ENCODE measurements around the gene PDZD7.

PDZD7 gene

DNA sequence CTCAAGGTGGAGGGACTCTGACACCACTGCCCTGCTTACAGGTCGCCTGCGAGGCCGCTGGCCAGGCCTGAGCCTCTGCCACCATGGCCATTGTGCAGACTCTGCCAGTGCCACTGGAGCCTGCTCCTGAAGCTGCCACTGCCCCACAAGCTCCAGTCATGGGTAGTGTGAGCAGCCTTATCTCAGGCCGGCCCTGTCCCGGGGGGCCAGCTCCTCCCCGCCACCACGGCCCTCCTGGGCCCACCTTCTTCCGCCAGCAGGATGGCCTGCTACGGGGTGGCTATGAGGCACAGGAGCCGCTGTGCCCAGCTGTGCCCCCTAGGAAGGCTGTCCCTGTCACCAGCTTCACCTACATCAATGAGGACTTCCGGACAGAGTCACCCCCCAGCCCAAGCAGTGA lies 28.5 kb downstream of the PDZD7 start:
- DNase-seq (ENCODE audit: low read depth in 2 of 2): no peak

DNA sequence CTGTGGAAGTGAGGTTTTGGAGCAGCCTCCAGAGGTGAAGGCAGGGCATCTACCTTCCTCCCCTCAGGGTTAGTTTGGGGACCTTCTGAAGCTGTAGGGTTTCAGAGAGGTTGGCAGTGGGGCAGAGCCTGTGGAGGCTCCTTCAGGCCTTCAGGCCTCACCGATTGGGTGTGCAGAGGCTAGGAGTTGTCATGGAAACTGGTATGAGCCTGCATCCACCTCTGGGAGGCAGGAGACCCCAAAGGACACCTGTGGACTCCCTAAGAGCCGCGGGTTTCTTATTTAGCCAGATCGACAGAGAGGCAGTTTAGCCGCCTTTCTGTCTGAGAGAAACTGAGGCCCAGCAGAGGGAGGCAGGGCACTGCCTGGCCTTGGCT lies 29.3 kb downstream of the PDZD7 start:
- DNase-seq (ENCODE audit: low read depth in 2 of 2): no peak

DNA sequence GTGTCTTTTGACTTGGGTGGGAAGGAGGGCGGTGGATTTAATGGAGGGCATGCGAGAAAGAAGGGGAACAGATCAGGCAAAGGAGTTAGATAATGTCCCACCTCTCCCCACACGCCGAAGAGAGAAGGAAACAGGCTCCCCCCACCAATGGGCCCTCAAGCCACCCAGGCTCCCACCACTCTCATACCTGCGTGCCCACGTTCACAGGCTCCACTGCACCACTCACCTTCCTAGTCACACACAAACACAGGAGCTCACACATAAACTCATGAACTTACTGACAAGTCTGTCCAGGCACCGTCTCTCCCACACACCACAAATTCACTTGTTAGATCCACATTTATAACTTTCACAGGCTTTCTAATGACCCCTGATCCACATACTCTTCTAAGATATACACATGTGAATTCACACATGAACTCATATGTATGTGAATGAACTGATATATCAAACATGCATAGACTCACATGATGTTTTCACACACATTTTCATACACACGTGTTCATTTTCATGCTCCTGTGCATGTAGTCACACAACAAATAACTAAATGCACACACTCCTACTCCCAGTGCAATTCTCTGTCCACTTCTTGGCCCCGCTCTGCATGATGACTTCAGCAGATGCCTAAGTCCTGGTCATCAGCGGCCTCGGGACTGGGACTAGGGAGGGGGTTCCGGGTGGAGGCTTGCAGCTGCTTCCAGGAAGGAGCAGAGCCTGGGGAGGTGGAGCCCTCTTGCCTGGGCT lies 29.8 kb downstream of the PDZD7 start:
- DNase-seq (ENCODE audit: low read depth in 2 of 2): no peak

DNA sequence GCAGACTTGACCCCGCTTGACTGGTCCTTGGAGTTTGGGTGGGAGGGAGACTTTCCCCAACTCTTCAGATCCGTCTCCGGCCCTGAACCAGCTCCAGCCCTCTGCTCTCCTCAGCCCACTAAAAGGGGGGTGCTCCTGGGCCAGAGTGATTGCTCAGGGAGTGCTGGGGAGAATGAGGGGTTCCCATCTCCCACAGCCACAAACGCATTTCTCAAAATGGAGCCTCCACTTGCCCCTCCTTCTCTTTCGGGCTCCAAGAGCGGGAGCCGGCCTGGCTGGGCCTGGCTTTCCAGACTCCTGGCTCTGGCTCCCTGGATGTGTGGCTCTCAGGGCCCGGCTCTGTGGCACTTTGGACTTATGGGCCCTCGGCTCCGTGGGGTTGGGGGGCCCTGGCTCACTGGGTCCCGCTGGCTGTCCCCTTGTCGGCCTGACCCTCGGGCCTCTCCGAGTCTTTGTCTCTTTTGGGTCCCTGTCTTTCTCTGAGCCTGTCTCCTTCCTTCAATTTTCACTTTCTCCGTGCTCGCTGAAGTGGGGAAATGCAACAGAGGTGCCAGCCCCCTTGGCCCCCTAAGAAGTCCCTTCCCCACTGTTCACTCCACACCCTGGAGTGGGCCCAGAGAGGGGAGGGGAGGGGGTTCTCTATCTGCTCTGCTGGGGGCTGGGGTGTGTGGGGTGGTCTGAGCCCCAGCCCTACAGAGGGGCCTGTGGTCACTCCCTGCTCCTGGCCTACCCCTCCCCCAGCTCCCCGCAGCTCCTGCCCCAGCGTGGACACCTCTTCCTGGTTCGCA lies 30.6 kb downstream of the PDZD7 start:
- no peak for DNase-seq (ENCODE audit: low read depth in 2 of 2)

DNA sequence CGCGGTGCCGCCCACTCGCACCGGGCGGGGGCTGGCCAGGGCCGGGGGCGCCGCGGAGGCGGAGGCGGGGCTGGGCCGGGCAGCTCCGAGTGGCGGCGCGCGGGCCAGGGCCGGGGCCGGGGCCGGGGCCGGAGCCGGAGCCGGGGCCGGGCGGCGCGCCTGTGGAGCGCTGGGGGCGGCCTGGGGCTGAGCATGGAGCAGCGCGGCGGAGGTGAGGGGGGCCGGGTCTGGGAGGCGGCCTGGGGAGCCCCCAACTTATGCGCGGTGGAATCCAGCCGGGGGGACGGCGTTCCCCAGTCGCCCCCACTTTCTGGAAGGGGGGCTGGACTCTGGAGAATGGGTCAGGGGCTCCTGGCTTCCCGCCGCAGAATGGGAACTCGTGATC lies 31.2 kb downstream of the PDZD7 start, which contains the start of gene LZTS2:
LZTS2 (plus strand) TSS at position 67 of the 385 bp plus-strand sequence. CDS start 2,731 bp downstream, outside the sequence.
- DNase-seq (ENCODE audit: low read depth in 2 of 2): no peak

DNA sequence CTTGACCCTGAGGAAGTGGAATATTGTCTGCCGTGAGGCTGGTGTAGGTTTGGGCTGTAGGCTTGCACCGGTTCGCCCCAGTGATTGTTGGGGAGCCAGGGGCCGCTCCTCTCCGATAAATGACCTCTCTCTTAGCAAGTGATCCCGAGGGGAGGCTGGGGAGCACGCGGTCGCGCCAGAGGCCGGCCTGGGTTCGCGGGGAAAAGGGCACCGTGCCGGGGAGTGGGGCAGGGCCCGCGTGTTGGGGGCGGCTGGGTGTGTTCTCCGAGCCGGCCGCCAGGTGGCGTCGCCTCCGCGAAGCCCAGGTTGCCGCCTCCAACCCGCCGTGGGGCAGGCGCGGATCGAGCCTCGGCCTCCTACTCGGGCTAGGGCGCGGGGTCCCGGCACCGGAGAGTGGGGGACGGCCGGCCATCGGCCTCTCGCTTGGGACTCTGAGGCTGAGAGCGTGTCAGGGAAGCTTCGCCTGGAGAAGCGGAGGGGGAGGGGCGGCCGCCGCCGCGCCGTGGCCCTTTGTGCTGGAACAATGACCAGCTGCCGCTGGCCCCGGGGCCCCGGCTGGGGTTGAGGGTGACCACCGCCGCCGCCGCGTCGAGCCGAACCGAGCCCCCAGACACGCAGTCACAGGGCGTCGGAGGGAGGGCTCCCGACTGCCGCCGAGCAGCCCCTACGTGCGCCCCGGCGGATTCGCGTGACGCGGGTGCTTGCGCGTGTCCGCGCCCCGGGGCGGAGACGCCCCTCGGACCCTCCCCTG lies 31.8 kb downstream of the PDZD7 start:
- peak; percentile 57 to 59 for DNase-seq (ENCODE audit: low read depth in 2 of 2)

DNA sequence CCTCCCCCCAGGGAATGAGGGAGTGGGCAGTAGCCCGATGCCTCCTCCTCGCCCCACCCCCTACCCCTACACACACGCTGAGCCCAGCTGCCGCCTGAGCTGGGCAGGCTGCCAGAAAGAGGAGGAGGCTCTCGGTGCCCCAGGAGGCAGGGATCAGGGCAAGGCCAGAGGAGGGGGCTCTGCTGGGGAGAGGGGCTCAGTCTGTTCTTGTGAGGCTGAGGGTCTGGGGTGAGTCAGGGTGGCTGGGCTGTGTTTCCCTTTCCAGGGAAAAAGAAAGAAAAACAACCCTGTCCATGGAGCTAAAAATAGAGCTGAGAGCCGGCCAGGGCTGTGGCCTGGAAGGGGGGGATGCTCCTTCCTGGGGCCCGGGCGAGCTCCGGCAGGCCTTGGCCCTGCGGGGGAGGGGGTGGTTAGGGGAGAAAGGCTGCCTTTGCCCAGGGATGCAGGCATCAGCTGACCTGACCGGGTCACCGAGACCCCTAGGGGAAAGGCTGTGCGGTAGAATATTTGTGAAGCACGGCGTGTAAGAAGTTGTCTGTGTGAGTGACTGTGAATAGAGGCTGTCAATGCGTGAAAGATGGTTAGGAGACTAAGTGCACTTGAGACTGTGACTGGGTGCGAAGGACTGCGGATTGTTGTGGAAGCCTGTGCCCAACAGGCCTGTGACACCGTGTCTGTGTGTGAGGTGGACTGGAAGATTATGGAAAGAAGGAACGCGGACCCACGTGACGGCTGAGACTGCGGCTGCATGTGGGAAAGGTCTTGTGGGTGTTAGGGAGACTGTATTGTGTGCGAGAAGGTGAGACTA lies 32.5 kb downstream of the PDZD7 start:
- DNase-seq (ENCODE audit: low read depth in 2 of 2): peak in 1 of 2 donors; percentile 28

DNA sequence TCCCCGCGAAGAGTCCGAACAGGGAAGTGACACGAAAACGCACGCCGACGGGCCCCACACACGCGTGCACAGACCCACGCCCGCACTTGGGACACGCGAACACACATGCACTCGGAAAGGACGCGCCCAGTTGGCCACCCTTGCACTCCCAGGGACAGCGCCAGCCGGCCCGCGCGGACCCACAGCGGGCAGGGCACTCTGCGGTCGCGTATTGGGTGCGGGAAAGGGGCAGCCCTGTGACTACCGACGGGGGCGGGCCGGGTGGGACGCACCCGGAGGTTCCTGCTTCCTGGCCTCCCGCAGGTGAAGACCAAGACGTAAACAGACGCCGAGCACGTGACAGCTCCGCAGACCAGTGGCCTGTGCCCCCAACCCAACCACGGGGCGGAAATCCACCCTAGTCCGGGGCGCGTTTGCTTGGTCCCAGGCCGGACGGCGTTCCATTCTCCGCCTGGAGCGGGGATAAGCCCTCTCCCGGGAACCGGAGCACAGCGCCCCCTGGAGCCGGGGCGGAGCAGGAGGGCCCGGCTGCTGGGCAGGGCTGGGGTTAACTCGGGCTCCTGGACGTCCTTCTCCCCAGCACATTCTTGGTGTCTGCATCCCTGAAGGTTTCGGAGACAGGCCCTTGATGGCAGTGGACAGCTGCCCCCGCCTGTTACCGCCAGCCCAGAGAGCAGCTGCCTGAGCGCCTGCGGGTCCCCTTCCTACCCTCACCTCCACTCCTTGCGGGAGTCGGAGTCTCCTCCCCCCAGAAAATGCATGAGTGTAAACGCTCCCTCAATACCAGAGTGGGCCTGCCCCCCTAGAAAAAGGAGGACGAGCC lies 33.4 kb downstream of the PDZD7 start:
- peak; percentile 39 to 52 for DNase-seq (ENCODE audit: low read depth in 2 of 2)

DNA sequence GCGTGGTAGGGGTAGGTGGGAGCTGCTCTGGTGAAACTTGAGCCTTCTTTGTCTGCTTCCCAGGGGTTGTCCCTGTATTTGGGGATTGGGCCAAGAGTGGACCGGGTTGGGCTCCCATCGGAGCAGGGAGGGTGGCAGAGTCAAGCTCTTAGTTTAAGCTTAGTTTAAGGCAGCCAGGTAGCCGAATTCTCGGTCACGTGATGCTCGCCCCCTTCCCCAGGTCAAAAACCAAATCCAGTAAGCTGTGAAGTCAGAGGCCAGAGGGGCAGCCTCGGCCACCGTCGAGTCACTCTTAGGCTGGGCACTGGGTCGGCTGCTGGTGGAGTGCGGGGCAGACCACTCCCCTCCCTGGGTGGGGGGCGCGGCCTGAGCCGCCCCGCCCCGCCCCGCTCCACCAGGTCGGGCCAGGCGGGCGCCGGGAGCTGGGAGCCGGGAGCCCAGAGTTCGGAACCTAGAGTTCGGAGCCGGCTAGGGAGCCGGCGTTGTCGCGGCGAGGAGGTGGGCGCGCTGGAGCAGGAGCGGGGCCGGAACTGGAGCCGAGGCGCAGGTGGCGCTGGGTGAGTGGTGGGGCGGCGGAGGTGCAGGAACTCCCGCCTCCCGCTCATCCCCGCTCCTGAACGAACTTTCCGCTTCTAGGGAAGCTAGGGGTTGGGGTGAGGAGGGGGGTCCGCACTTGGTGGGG lies 34.1 kb downstream of the PDZD7 start:
- DNase-seq (ENCODE audit: low read depth in 2 of 2): no peak

DNA sequence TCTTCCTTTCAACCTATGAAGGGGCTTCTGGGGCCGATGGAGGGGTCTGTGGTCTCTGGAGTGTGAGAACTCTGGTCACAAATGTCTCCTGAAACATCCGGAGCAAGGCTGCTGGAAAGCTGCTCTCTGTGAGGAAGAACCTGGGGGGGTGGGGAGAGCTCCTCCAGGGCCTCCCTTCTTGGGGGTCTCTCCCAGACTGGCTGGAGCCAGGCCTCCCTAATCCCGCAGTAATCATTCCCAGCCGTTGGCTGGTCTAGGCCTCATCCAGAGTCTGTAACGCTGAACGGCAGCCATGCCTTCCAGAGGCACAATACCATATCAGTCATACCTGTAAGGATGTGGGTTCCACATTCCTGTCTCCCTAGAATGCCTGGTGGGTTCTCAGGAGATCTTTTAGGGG lies 35.7 kb downstream of the PDZD7 start:
- no peak for DNase-seq (ENCODE audit: low read depth in 2 of 2)

DNA sequence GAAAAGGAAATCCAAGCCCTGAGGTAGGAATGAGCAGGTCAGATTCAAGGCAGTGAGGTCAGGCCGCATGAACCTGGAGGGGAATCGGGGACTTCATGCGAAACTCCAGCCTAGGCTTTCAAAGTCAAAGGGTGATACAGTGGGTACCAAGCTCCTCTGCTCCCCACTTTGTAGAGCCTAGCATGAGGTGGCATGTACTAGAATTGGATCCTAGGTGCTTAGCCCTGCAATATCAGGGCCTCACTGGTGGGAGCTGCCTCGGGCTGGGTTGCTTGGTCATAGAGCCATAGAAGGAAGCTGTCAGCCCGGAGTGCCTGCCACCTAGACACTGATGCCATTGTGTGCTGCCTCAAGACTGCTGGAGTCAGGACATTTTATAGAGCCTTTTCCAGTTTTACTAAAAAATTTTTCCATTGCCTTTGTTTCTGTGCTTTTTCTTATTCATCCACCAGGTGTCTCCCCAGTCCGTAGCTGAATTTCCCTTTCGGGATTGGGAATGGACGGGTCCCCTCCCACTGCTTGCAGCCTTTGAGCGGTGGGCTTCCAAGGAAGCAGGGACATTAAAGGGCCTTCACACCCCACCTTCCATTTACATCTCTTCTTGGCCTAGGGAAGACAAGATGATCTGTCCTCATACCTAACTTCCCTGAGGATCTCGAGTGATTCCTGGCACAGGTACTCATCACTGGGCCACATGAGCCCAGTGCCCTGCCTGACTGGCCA lies 36.8 kb downstream of the PDZD7 start:
- no peak for DNase-seq (ENCODE audit: low read depth in 2 of 2)

DNA sequence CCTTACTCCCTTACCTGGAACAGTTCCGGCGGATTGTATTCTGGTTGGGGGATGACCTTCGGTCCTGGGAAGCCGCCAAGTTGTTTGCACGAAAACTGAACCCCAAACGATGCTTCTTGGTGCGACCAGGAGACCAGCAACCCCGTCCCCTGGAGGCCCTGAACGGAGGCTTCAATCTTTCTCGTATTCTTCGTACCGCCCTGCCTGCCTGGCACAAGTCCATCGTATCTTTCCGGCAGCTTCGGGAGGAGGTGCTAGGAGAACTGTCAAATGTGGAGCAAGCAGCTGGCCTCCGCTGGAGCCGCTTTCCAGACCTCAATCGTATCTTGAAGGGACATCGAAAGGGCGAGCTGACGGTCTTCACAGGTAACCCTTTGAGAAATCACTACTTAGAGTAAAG lies 41.8 kb downstream of the PDZD7 start:
- no peak for DNase-seq (ENCODE audit: low read depth in 2 of 2)

DNA sequence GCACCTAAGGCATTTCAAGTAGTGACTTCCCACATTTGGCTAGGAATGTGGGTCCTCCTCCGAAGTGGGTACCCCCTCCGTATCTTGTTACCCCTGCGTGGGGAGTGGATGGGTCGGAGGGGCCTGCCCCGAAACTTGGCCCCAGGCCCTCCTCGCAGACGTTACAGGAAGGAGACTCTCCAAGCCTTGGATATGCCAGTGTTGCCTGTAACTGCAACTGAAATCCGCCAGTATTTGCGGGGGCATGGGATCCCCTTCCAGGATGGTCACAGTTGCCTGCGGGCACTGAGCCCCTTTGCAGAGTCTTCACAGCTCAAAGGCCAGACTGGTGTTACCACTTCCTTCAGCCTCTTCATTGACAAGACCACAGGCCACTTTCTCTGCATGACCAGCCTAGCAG lies 42.8 kb downstream of the PDZD7 start:
- DNase-seq (ENCODE audit: low read depth in 2 of 2): no peak

DNA sequence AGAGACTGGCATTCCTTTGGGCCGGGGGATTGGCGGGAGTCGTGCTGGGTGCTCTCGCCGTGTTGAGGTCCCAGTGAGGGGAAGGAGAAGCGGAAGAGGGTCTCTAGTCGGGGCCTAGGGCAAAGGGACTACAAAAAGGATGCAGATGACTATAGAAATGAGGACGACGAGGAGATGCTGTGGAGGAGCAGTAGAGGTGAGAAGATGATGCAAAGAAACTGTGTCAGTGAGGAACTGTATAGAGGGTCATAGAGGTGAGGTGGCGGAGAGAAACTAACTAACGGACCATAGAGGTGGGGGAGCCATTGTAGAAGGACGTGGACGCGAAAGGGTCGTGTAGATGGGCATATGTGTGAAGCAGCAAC lies 43.3 kb downstream of the PDZD7 start:
- DNase-seq (ENCODE audit: low read depth in 2 of 2): no peak

DNA sequence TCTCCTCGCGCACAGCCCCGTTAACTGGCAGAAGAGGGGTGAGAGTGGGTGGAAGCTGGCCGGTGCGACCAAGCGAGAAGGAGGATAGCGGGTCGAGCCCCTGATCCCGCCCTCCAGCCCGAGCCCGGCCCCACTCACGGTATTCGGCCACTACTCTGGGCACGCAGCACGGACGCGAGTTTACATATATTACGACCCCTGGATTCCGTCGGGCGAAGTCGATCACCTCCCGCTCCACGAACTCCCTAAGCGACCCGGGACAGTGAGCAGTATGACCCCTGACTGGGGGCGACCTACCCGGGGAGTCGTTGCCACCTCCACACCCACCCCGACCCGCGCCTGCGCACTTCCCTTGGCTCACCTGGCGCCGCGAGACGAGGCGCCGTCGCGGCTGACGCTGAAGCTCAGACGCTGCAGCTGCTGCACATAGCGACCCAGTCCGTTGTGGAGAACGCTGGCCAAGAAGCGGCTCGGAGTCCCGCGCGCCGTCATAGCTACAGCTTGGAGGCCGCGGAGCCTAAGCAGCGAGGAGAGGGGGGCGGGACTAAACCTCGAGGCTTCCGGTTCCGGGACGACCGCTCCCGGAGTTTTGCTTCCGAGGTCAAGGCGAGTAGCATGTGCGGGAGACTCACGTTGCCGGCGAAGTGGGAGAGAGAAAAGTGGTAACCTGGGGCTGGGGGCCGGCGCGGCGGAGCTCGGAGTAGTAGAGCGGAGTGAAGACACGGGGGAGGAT lies 43.8 kb downstream of the PDZD7 start, which contains the start of the genes MRPL43 and TWNK:
MRPL43 (minus strand) TSS at position 546 of the 733 bp plus-strand sequence; CDS start at position 492, 54 bp downstream.
TWNK (plus strand) TSS at position 592 of the 733 bp plus-strand sequence. CDS start 668 bp downstream, outside the sequence.
- peak; percentile 65 to 71 for DNase-seq (ENCODE audit: low read depth in 2 of 2)

DNA sequence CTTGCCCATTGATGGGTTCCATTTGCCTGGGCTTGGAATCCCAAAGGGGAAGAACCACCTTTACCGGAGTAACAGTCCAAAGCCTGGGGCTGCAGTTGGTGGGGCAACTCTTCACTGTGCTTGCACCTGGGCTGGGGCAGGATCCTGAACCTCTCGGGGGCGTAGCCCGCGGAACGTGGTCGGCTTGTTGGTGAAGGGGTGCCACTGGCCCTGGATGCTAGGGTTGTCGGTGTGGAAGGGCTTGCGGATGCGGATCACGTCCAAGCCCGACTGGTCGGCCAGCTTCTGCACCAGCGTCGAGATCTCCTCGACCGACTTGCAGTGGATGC lies 44.3 kb downstream of the PDZD7 start:
- DNase-seq (ENCODE audit: low read depth in 2 of 2): no peak

DNA sequence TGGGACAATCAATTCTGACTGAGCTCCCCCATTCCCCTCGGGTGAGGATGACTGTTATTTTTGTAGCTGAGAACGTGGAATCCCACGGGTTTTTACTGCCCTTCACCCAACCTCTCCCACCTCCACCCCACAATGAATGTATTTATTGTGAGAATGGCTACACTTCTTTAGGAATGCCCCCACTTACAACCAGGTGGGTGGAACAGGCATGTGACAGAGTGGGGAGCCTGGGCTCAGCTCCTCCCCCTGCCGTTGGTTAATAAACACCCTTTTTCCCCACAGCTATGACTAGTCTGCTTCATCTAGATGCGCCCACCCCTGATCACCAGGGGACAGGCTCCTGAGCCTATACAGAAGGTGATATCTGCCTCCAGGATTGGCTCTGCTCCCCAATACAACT lies 45.6 kb downstream of the PDZD7 start:
- no peak for DNase-seq (ENCODE audit: low read depth in 2 of 2)

DNA sequence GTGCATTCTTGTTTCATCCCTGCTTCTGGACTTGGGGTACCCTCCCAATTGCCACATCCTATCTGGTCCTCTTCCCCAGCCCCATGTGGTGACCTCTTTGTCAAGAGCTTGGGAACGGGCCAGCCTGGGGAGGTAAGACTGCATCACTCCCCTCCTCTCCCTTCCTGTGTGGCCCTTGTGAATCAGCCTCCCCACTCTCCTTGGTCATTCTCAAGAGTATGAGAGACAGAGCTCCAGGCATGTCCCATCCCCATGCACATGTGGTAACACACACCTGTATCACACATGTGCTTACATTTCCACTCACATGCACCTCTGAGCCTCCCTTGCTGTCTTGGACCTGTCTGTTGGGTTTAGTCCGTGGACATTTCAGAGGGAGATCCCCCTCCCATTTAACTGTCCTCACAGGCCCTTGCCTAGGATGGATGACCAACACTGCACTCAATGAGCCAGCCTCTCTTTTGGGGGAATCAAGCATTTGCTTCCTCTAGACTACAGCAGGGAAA lies 46.2 kb downstream of the PDZD7 start:
- no peak for DNase-seq (ENCODE audit: low read depth in 2 of 2)

Data from stimulated activated CD8-positive, alpha-beta memory T cell treated with anti-CD3 and anti-CD28 coated beads, Interleukin-7, amount 100 ng/mL, for 1 hour (primary cell).